ENCODE results near the gene TSPAN3.

Gene TSPAN3

GRCh38 chr15:77071305-77072223, 655 bp upstream of the TSPAN3 start:
- H3K4me1 ChIP-seq (ENCODE audit: control insufficient read depth, low read length), result peaks cover 34% of the 10 kb centered on the region
- no peak overlapping the region for H3K27ac ChIP-seq (ENCODE audit: low read depth, low read length)
- peaks cover 9% of the 10 kb centered on the region; the same call in 1 of the 2 replicates for H4K20me1 ChIP-seq (ENCODE audit: control insufficient read depth, insufficient read depth, low read depth, low read length)
- TF ChIP-seq, protein P1, sequence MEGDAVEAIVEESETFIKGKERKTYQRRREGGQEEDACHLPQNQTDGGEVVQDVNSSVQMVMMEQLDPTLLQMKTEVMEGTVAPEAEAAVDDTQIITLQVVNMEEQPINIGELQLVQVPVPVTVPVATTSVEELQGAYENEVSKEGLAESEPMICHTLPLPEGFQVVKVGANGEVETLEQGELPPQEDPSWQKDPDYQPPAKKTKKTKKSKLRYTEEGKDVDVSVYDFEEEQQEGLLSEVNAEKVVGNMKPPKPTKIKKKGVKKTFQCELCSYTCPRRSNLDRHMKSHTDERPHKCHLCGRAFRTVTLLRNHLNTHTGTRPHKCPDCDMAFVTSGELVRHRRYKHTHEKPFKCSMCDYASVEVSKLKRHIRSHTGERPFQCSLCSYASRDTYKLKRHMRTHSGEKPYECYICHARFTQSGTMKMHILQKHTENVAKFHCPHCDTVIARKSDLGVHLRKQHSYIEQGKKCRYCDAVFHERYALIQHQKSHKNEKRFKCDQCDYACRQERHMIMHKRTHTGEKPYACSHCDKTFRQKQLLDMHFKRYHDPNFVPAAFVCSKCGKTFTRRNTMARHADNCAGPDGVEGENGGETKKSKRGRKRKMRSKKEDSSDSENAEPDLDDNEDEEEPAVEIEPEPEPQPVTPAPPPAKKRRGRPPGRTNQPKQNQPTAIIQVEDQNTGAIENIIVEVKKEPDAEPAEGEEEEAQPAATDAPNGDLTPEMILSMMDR (IDR thresholded peaks at IDR 0.05; ENCODE audit: low read depth, low read length, poor library complexity, severe bottlenecking), result no peak
- TF ChIP-seq EZH2phosphoT487 (IDR thresholded peaks at IDR 0.05; ENCODE audit: borderline replicate concordance, low read length), result no peak
- no peaks in the 10 kb centered on the region for H3K27me3 ChIP-seq (ENCODE audit: control insufficient read depth, low read length)
- no peaks in the 10 kb centered on the region for H3F3A ChIP-seq (ENCODE audit: control insufficient read depth, insufficient read depth)
- H3K36me3 ChIP-seq (ENCODE audit: control insufficient read depth, low read length), result peaks cover 19% of the 10 kb centered on the region
- H3K4me3 ChIP-seq (ENCODE audit: low read length), result peak overlapping the region; percentile 80
- H3K79me2 ChIP-seq (ENCODE audit: control insufficient read depth, low read length), result peaks cover 40% of the 10 kb centered on the region
- no peaks in the 10 kb centered on the region for H3K9me2 ChIP-seq (replicated peaks; ENCODE audit: control insufficient read depth, low read length)
- peak overlapping the region; percentile 79 for H3K4me2 ChIP-seq (ENCODE audit: low read length)
- no peaks in the 10 kb centered on the region for H3K9me3 ChIP-seq (ENCODE audit: control insufficient read depth, insufficient read depth, low read length)

DNA sequence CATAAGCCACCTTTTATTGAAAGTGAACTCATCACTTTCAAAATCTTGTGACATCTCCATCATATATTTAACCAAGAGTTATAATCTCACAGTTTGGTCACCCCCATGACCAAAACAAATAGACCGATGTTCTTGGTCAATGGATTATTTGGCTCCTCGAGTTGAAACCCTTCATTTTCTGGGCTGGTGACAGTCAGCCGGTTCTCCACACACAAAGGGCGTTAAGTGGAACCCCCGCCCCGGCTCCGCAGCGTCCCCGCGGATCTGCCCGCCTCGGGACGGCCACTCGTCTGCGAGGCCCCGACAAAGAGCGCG, 772 bp downstream of the TSPAN3 start:
- peaks cover 34% of the 10 kb centered on the region for H3K4me1 ChIP-seq (ENCODE audit: control insufficient read depth, low read length)
- no peak for TF ChIP-seq EZH2phosphoT487 (IDR thresholded peaks at IDR 0.05; ENCODE audit: borderline replicate concordance, low read length)
- TF ChIP-seq, protein P1 (IDR thresholded peaks at IDR 0.05; ENCODE audit: low read depth, low read length, poor library complexity, severe bottlenecking), result no peak

DNA sequence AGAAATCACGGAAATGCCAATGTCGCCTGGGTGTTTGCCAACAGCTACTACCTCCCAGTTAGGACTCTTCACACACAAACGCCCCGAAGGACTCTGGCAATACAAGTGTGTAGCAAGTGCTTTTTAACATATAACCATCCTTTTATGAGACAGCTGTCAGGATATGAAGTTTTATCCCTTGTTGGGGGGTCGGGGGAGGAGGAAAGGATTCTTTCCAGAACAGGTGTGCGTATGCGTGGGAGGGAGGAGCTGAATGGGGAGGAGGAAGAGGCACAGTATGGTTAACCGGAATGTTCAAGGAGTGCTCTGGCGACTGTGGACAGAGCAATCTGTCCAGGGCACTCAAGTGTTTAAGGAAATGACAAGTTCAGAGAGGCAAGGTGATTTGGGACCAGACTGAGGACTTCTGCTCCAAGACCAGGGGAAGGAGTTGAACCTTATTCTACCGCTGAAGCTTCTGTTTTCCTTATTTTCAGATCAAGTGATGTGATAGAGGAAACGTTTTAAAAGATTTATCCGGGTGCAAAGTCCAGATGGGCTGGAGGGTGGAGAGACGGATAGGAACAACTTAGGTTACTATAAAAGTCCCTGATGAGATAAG, 1.3 kb downstream of the TSPAN3 start:
- H3K79me2 ChIP-seq (ENCODE audit: control insufficient read depth, low read length), result peaks cover 59% of the 10 kb centered on the region
- H3K4me2 ChIP-seq (ENCODE audit: low read length), result peak overlapping the region; percentile 79
- no peaks in the 10 kb centered on the region for H3K27me3 ChIP-seq (ENCODE audit: control insufficient read depth, low read length)
- no peaks in the 10 kb centered on the region for H3K9me3 ChIP-seq (ENCODE audit: control insufficient read depth, insufficient read depth, low read length)
- TF ChIP-seq, protein P1 (IDR thresholded peaks at IDR 0.05; ENCODE audit: low read depth, low read length, poor library complexity, severe bottlenecking), result no peak
- TF ChIP-seq EZH2phosphoT487 (IDR thresholded peaks at IDR 0.05; ENCODE audit: borderline replicate concordance, low read length), result no peak
- no peak overlapping the region for H3K27ac ChIP-seq (ENCODE audit: low read depth, low read length)
- H3K4me3 ChIP-seq (ENCODE audit: low read length), result peak overlapping the region; percentile 80
- no peaks in the 10 kb centered on the region for H3K9me2 ChIP-seq (replicated peaks; ENCODE audit: control insufficient read depth, low read length)
- peaks cover 20% of the 10 kb centered on the region for H3K36me3 ChIP-seq (ENCODE audit: control insufficient read depth, low read length)
- H4K20me1 ChIP-seq (ENCODE audit: control insufficient read depth, insufficient read depth, low read depth, low read length), result peaks cover 10% of the 10 kb centered on the region; the same call in 1 of the 2 replicates
- H3K4me1 ChIP-seq (ENCODE audit: control insufficient read depth, low read length), result peaks cover 40% of the 10 kb centered on the region
- H3F3A ChIP-seq (ENCODE audit: control insufficient read depth, insufficient read depth), result no peaks in the 10 kb centered on the region

More for the DNA sequence above, 772 bp downstream of the TSPAN3 start:
- Histone ChIP-seq H3K9me2 (replicated peaks; ENCODE audit: control insufficient read depth, low read length) (no peaks in the 10 kb centered on the region), H3K9me3 (ENCODE audit: control insufficient read depth, insufficient read depth, low read length) (no peaks in the 10 kb centered on the region), H3K27ac (ENCODE audit: low read depth, low read length) (no peak overlapping the region), H3K4me3 (ENCODE audit: low read length) (peak overlapping the region; percentile 80), H3K4me2 (ENCODE audit: low read length) (peak overlapping the region; percentile 79), H3K79me2 (ENCODE audit: control insufficient read depth, low read length) (peaks cover 54% of the 10 kb centered on the region), H4K20me1 (ENCODE audit: control insufficient read depth, insufficient read depth, low read depth, low read length) (peaks cover 9% of the 10 kb centered on the region; the same call in 1 of the 2 replicates), H3K27me3 (ENCODE audit: control insufficient read depth, low read length) (no peaks in the 10 kb centered on the region), H3F3A (ENCODE audit: control insufficient read depth, insufficient read depth) (no peaks in the 10 kb centered on the region), H3K36me3 (ENCODE audit: control insufficient read depth, low read length) (peaks cover 19% of the 10 kb centered on the region)

Measured in DOHH2 (cell line).